Neural cell (in vitro differentiated cells): Measurements from ENCODE around the gene RIPOR2.

Experiments
- CTCF ChIP-seq: fragments of 450-650 bp; IDR thresholded peaks from 2 replicates; pipeline ENCODE4 v1.5.1; 2014; ENCODE audit warnings: antibody characterized with exemption, mild to moderate bottlenecking, moderate library complexity; ENCODE audit not compliant: poor library complexity, severe bottlenecking
- EP300 ChIP-seq: fragments of 450-650 bp; conservative IDR thresholded peaks from 2 replicates; pipeline ENCODE4 v1.6.1; 2014; ENCODE audit warnings: antibody characterized with exemption, mild to moderate bottlenecking, moderate library complexity; ENCODE audit not compliant: poor library complexity, severe bottlenecking
- POLR2AphosphoS5 ChIP-seq: IDR thresholded peaks from 2 replicates; pipeline ENCODE4 v1.6.1; 2012
- RAD21 ChIP-seq: fragments of 450-650 bp; conservative IDR thresholded peaks from 2 replicates; pipeline ENCODE4 v1.6.1; 2014; ENCODE audit warnings: antibody characterized with exemption, mild to moderate bottlenecking, moderate library complexity
- TF ChIP-seq, protein P1 (sequence below): IDR thresholded peaks from 2 replicates; pipeline ENCODE4 v1.6.1; 2012; ENCODE audit warnings: borderline replicate concordance

DNA sequence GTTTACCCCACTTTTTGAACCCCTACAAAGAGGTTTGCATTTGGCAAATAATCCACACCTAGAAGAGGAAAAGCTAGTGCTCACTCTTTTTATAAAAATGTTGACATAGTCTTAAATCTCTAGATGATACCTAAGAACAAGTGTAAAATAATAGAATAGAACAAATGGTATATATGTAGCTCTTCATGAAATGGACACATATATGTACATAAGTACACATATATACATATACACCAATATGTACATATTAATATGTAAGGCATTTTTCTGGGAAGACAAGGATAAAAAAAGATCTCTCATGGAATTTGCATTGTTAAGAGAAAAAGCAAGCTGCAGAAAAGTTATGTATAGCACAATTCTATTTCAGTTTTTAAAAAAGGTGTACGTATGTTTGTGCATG lies 27.6 kb upstream of the RIPOR2 start:
- TF ChIP-seq POLR2AphosphoS5 (no peak), CTCF (no peak), RAD21 (no peak), EP300 (no peak)
- TF ChIP-seq, protein P1, sequence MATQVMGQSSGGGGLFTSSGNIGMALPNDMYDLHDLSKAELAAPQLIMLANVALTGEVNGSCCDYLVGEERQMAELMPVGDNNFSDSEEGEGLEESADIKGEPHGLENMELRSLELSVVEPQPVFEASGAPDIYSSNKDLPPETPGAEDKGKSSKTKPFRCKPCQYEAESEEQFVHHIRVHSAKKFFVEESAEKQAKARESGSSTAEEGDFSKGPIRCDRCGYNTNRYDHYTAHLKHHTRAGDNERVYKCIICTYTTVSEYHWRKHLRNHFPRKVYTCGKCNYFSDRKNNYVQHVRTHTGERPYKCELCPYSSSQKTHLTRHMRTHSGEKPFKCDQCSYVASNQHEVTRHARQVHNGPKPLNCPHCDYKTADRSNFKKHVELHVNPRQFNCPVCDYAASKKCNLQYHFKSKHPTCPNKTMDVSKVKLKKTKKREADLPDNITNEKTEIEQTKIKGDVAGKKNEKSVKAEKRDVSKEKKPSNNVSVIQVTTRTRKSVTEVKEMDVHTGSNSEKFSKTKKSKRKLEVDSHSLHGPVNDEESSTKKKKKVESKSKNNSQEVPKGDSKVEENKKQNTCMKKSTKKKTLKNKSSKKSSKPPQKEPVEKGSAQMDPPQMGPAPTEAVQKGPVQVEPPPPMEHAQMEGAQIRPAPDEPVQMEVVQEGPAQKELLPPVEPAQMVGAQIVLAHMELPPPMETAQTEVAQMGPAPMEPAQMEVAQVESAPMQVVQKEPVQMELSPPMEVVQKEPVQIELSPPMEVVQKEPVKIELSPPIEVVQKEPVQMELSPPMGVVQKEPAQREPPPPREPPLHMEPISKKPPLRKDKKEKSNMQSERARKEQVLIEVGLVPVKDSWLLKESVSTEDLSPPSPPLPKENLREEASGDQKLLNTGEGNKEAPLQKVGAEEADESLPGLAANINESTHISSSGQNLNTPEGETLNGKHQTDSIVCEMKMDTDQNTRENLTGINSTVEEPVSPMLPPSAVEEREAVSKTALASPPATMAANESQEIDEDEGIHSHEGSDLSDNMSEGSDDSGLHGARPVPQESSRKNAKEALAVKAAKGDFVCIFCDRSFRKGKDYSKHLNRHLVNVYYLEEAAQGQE: no peak
